Endothelial cell of hepatic sinusoid (primary cell): ENCODE results near the gene TFEB.

ENCODE experiments used
- in situ Hi-C: cut with HindIII; loops from 2 replicates; pipeline ENCODE4 v1.10.0; 2017; ENCODE audit warnings: low sequenced_read_pairs

The TFEB gene

DNA sequence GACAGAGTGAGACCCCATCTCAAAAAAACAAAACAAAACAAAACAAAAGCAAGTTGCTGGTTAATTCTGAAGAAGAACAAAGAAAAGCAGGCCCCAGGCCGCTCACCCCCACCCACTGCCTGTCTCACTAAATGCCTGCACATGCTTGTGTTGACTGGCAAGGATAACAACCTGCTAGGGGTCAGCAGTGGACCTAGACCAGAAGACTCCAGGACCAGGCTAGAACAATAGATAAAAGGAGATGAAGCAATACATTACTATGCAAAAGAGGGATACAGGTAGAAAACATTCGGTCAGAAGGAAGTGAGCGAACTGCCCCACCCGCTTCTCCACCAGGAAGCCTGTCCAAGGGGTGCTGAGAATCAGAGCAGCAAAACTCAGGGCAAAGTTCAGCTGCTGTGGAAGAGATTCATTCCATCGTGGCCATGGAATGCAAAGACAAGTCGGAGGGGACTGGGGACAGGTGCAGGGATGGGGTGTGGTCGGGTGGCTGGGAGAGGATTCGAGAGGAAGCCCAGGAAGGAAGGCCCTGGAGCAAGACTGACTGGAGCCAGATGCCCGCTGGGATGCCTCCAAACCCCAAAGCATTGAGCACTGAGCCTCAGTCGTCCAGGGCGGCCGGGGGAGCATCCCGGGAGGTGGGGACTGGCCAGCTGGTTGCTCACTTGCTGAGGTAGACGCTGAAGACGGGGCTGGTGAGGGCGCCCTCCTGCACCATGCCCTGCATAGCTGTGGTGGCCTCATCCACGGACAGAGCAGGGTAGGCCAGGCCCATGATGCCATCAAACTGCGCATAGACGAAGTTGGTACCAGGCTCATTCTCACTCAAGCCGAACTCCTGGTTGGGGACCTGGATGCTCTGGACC, 6.5 kb upstream of the TFEB start:
- in situ Hi-C loops = no loop called here

DNA sequence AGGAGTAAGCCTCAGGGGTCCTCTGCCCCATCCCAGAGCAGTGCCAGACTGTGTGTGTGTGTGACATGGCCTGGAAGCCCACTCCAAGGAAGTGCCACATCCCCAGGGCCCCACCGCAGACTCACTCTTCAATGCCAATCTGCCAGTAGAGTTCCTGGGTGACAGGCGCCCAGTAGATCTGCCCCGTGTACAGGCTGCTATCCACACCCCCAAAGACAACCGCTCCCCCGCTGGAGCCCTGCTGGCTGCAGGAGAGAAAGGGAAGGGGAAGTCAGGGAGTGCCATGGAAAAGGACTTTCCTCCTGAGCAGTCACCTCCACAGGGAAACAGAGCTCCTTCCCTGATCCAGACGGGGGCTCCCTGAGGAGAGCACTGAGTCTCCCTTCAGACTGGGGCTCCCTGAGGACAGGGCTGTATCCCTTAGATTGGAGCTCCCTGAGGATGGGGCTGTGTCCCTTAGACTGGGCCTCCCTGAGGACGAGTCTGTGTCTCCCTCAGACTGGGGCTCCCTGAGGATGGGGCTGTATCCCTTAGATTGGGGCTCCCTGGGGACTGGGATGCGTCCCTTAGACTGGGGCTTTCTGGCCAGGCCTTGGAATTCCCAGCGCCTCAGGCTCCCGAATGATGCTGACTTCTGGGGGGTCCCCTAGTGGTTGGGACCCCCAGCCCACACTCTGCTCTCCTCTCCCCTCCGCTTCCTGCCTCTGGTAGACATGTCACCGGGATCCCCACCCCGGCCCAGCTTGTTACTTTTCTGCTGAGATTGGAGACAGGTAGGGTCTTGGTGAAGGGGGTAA, 5.2 kb upstream of the TFEB start:
- in situ Hi-C loops = no loop called here

DNA sequence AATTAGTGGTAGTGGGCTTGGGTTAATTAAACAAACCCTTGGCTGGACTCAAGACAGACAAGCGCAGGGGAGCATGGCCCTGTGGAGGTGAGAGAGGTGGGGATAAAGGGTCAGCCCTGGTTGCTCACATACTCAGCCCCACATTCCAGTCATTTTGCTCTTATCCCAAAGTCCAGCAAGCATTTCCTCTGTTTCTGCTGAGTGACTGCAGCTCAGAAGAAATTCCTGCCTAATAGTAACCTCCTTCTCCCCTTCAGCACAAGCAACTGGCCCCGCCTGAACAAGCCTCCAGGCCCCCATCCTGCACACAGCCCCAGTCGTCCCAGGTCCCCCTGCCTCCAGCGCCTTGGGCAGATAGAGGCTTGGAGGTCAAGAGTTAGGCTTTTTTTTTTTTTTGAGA, 3.6 kb upstream of the TFEB start:
- in situ Hi-C loops = no loop called here

DNA sequence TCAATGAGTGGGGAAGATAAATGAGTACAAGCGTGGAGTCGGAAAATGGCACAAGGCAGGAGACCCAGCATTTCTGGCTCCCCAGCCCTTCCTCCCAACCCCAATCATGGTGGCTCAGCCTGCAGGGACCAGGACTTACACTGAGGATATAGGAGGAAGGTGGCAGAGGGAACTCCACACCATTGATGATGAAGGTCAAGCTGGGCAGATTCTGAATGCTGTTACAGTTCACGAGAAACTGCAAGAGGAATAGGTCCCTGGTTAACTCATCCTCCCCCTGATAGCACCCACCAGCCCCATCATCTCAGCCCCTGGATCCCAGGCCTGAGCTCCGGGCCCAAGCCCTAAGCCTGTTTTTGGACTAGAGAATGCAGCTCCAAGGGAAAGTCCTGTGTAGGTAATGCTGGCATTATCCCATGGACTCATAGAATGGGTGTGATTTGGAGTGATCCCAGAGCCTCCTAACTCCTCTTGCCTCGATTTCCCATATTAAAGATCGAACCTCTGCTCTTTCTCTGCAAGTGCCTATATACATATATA, 2.3 kb upstream of the TFEB start:
- in situ Hi-C loops = no loop called here

DNA sequence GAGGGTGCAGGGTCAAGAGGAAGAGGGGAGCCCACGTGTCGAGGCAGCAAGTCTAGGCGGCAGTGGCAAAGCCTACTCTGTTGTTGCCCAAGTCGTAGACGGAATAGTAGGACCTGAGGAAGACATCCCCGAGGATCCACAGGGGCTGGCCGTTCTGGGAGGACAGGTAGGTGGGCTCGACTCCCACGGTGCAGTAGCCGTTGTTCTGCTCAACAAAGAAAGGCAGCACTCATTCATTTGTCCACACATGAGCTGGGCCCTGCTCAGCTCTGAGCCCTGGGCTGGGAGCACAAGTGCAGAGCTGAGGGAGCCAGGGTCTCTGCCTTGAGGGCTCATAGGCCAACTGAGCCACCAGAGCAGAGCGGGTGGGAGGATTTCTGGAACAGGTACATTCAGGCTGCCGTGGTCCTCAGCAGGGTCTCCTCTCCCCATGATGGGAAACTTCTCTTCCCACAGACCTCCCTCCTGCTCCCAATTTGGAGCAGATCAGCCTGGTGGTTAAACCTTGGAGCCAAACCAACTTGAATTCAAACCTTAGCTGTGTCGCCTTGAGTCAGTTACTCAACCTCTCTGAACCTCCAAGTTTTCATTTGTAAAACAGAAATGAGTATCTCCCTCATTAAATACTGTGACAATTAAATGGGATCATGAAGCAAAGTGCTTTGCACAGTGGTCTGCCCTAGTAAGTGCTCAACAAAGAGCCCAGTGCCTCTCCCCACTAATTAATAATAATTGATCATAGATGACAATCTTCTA, 1.6 kb upstream of the TFEB start:
- in situ Hi-C loops = no loop called here

DNA sequence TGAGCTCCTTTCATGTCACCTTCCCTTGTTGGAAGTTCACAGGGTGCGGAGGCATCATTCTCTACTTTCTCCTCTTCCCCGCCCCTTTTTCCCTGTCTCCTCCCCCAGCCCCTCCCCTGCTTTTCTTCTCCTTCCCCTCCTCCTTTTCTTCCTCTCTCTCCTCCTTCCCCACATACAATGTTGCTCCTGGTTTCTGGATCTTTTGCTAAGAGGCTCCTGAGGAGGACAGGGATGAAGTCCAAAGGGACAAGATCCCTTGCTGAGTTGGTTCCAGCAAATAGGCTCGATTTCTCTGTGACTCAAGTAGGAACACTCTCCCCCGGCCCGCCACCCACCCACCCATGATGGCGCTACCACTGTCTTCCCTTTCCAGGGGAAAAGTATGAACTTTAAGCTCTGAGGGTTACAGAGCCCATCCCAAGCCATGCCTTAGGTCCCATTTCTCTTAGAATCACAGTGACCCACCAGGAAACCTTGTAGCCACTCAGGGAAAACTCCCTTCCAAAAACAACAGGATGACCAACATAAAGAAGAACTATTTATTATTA, 852 bp upstream of the TFEB start:
- in situ Hi-C loops = no loop called here

DNA sequence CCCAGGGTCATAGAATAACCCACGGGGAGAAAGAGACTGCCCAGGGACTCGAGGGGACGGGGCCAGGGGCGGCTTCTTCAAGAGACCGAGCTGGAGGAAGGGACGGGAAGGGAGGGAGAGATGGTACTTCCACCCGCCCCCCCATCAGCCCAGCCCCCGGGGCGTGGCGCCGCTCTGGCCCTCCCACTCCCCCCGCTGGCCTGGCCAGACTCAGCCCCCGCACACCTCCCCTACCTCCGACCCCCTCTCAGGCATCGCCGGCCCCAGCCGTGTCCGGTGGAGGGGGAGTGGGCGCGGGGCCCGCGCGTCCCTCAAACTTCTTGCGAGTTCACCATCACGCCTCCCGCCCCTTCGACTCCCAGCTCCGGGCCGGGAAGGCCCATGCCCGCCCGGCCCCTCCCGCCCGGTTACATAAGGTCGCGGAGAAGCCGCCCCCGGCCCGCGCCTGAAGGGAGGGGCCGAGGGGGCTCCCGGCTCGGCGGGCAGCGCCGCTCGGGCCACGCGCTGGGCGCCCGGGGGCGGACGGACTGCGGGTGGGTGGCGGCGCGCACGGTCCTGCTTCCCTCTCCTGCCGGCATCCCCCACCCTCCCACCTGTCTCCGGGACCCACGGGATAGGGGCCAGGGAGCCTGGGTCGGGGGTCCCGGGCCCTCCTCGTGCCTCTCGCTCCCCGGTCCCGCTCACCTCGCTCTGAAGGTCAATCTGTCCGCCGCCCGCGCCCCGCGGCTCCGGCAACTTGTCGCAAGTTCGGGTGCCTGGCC, 562 bp downstream of the TFEB start:
- in situ Hi-C loops = no loop called here

DNA sequence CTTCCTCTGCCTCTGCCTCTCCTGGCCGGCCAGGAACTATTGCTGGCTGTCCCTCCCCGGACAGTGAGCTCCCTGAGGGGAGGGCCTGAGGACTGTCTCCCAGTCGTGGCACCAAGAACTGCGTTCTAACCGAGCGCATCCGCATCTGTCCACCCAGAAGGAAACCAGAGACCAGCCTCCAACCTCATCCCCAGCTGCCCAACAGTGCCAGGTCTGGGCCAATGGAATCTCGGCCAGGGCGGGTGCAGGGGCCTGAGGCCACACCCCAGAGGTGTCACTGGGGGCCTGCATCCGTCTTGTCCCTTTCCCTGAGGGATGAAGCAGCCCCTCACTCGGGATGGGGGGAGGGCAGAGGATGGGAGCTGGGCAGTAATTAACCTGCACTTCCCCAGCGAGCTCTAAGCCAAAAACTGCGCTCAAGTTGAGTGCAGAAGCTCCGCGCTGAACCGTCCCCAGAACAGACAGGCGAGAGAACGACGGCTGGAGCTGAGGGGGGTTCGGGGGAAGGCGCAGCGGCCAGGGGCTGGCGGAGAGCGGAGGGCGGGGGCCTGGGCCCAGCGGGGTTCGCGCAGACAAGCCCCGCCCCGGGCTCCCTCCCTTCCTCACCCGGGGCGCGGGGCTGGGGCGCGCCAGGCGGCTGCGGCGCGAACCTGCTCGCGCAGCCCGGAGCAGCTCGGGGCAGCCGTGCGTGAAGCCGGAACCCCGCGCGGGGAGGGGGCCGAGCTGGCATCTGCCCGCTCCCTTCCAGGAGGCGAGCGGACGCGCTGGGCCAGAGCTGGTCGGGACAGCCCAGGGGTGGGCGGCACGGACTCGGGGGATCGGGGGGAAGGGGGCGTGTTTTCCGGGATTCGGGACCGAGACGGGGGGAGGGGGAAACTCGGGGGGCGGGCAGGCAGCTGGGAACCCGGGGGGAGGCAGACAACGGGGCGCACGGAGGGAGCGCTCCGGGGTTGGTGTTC, 1.4 kb downstream of the TFEB start:
- in situ Hi-C loops = no loop called here

DNA sequence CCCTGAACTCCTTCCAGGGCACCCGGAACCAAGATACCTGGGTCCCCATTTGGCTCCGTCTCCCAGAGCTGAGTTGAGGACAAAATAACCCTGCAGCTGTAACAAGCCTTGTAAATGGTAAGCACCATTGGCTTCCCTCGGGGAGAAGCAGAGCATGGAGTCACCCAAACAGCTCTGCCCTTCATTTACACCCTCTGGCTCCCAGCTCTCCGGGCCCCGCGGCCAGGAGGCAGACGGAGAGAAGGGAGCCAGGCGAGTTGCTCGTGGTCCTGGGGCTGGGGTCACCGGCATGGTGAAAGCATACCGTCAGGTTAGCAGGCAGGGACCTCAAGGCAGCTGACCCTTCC, 2.1 kb downstream of the TFEB start:
- in situ Hi-C loops = no loop called here

DNA sequence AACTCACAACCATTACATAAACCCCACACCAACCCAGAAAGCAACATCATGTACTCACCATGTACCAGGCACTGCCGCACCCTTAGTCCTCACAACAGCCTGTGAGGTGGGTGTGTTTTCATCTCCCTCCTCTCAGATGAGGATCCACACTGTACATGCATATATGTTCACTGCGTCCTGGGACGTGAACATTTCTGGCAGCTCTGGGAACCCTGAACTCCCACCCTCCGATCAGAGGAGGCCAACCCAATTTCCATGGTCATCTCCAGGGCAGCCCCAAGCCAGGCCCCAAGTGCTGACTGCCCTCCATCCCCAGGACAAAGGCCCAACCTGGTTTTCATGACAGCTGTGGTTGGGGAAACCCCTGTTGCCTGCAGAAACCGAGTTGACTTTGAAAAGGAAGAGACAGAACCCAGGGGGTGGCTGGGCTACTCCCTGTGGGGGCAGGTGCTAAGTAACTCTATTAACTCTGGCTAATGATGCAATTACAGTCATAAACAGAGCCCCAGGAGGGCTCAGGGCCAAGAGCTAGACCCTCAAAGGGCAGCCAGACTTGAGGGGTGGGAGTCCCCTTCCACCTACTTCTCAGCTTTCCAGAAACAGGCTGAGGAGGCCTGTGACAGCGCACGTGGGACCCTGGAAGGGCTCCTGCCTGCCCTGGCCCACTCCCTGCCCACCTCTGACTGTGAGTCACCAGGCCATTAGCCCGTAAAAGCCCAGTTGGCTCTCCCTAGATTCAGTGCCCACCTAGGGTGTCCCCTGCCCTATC, 2.6 kb downstream of the TFEB start:
- in situ Hi-C loops = no loop called here

DNA sequence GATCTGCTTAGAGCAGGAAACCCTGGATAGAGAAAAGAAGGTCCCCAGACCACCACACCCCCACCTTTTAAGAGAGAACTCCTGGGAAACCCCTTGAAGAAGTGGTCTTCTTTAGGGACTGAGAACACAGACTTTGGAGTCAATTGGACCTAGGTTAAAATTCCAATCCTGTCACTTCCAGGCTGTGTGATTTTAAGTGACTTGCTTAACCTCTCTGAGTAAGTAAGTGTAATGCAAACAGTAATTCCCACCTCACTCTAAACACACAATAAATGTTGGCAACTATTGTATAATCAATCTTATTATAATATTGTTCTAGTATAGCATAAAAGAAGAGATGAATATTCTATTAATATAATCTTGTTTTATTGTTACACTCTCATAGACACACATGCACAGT, 3.3 kb downstream of the TFEB start:
- in situ Hi-C loops = no loop called here

DNA sequence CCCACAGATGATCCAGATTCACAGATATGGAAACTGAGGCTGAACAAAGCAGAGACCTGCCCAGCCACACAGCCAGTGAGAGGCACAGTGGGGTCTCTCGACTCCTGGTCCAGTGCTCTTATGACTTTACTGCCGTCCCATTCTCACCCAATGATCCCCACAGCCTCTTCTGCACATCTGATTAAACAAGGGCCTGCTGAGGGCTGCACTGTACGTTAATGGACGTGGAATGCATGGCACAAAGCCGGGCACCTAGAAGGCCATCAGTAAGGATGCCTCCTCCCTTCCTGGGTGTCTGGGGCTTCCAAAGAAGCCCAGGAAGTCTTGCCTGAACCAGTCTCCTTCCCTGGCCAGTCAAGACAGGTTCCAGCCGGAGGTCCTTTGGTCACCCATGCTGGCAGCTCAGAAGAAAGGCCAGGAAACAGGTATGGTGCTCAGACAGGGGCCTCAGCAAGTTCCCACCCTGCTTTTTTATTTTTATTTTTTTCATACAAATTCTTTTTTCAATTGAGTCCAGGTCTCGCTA, 3.8 kb downstream of the TFEB start:
- in situ Hi-C loops = no loop called here

DNA sequence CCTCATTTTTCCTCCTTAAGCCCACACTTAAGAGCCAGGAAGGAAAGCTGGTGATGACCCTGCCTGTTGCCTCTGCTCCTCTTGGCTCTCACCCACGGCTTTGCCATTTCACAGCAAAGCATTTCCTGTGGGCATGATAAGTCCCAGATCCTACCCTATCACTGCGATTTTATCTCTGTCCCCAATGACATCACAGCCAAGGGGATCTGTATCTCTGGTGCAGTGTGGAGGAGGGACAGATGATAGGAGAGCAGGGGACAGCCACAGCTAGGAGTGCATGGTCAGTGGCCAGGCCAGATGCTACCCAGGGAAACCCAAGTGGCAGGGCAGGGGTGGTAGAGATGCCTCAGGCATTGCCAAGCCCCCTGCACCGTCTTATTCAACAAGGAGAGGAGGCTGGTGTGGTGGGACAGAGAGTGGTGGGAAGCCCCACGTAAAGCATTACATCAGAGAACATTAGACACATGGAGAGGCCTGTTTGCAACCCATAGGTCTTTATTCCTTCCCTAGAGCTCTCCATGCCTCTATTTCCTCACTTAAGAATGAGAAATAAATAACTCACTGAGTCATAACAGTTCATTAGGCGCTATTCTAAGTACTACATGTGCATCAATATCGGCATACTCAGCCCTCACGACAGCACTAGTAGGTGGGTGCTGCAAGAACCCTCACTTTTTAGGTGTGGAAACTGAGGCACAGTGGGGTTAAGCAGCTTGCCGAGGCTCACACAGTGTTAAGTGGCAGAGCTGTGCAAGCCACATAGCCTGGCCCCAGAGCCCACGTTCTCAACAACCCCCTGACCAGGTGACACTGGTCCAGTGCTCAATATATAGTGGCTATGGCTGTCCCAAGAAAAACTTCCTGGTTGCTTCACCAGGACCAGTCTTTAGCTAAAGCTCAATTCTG, 4.6 kb downstream of the TFEB start:
- in situ Hi-C loops = no loop called here

DNA sequence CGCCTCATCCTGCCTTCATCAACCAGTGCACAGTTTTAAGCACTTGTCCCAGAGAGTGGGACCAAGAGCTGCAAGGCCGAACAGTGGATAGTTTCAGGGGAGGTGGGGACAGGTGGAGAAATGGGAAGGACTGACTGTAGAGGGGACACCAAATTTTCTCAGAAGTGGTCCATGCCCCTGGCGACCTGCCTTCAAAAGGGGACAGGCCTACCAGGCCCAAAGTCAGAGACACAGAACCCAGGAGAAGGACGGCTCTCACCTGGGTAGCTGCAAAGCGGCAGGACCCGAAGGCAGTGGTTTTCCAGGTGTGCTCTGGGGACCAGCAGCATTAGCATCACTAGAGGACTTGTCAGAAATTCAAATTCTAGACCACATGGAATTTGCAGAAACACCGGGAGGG, 5.8 kb downstream of the TFEB start:
- in situ Hi-C loops = no loop called here

DNA sequence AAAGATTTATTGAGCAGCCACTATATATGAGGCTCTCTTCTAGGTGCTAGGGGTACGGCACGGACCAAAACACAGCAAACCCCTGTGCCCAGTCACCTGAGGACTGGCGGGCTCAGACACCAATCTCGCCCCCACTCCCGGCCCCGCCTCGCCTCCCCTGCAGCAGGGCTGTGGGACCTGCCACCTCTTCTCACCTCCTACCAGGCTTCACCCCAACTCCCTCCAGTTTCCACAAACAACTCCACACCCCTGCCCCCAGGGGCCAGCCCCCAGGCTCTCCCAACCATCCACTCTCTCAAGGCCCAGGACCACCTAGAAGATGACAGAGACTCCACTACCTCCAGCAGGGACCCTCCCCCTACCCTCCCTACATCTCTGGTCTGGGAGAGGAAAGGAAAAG, 6.5 kb downstream of the TFEB start:
- in situ Hi-C loops = no loop called here

DNA sequence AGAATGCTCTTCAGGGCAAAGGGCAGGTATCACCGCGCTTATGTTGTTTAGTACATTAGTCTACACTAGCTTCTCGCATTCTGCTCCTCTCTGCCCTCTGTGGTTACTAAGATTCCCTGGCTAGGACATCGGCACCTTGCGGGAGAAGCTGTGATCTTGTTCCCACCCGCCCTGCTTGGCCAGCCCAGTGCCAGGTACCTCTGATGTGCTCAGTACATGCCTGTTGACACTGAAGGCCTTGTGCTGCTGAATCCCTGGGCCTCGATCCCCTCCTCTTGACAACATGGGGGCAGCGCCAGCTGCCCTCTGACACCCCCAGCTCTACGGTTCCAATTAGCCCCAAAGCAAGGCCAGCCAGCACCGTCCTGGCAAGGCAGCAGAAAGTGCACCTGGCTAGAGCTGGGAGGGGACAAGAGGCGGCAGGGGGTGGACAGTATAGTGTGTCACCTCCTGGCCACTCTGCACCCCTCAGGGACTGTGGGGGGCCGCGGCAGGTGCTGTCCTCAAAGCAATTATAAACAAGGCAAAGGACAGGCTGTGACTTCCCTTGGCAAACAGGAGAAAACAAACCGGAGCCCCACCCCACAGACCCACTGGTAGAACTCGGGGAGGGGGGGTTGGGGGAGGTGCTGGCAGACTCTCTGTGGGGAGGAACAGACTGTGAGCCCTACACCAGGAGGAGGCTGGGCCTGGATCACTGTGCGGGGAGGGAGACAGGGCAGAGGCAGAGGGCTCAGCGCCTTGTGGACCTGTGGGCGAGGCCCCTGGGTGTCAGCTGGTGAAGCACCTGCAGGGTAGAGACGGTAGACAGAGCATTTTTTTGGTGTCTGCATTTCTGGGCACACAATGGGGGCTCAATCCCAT, 7.1 kb downstream of the TFEB start:
- in situ Hi-C loops = no loop called here
